ENCODE data around the gene TMCC3. TPM values are rescaled to one million over a fixed set of nuclear protein-coding genes. Genes with fewer than 3 reads are reported as not detected.
A peak's percentile ranks its signal among the peaks of the same experiment; 100 is the strongest.

The TMCC3 gene
- total RNA-seq, 4 donors from 2014 or later: 11.2 to 18.1 (median 16.4) TPM

- Histone ChIP-seq H3K4me3 (no peak overlapping the region), H3K4me1 (no peaks in the 10 kb centered on the region), H3K27ac (no peak overlapping the region), H3K36me3 (no peaks in the 10 kb centered on the region), H3K9me3 (no peaks in the 10 kb centered on the region), H3K27me3 (no peaks in the 10 kb centered on the region)
- DNase-seq (ENCODE audit: low spot score in 2 of 2): no peak
- TF ChIP-seq POLR2AphosphoS5 (IDR thresholded peaks at IDR 0.05) (no peak), CTCF (IDR thresholded peaks at IDR 0.05) (peak in 1 of 2 donors; percentile 47)
- 62% methylated on average over 16 of the region's 17 CpGs for WGBS
These were observed 104.2 kb downstream of the TMCC3 start for GRCh38 chr12:94545935-94546771.

- Histone ChIP-seq H3K27me3 (no peaks in the 10 kb centered on the region), H3K27ac (no peak overlapping the region), H3K4me1 (no peaks in the 10 kb centered on the region), H3K4me3 (no peak overlapping the region), H3K36me3 (no peaks in the 10 kb centered on the region), H3K9me3 (no peaks in the 10 kb centered on the region)
- TF ChIP-seq POLR2A (IDR thresholded peaks at IDR 0.05): no peak
- TF ChIP-seq CTCF (IDR thresholded peaks at IDR 0.05): no peak
- no peak for TF ChIP-seq POLR2AphosphoS5 (IDR thresholded peaks at IDR 0.05)
- no peak for TF ChIP-seq EP300 (IDR thresholded peaks at IDR 0.05)
- DNase-seq (ENCODE audit: low spot score in 2 of 2): no peak
- 87% methylated on average over 4 of the region's 4 CpGs for WGBS
These were observed 106.0 kb downstream of the TMCC3 start for GRCh38 chr12:94544355-94544754.

- no peaks in the 10 kb centered on the region for H3K4me1 ChIP-seq
These were observed 112.0 kb downstream of the TMCC3 start for GRCh38 chr12:94538318-94538717.

GRCh38 chr12:94536040-94536965 is 114.1 kb downstream of the TMCC3 start:
- Histone ChIP-seq H3K4me1 (peaks cover 9% of the 10 kb centered on the region), H3K36me3 (no peaks in the 10 kb centered on the region), H3K9me3 (no peaks in the 10 kb centered on the region), H3K27me3 (no peaks in the 10 kb centered on the region), H3K27ac (no peak overlapping the region), H3K4me3 (no peak overlapping the region)
- TF ChIP-seq CTCF (IDR thresholded peaks at IDR 0.05): no peak
- no peak for TF ChIP-seq EP300 (IDR thresholded peaks at IDR 0.05)
- no peak for TF ChIP-seq POLR2AphosphoS5 (IDR thresholded peaks at IDR 0.05)
- no peak for TF ChIP-seq POLR2A (IDR thresholded peaks at IDR 0.05)
- 92% methylated on average over 11 of the region's 11 CpGs for WGBS
- no peak for DNase-seq (ENCODE audit: low spot score in 2 of 2)

More at GRCh38 chr12:94538318-94538717, 112.0 kb downstream of the TMCC3 start:
- DNase-seq (ENCODE audit: low spot score in 2 of 2): no peak
- Histone ChIP-seq H3K27ac (no peak overlapping the region), H3K4me3 (no peak overlapping the region), H3K27me3 (no peaks in the 10 kb centered on the region), H3K9me3 (no peaks in the 10 kb centered on the region), H3K36me3 (no peaks in the 10 kb centered on the region)
- no peak for TF ChIP-seq POLR2AphosphoS5 (IDR thresholded peaks at IDR 0.05)
- TF ChIP-seq EP300 (IDR thresholded peaks at IDR 0.05): no peak
- no peak for TF ChIP-seq POLR2A (IDR thresholded peaks at IDR 0.05)
- no peak for TF ChIP-seq CTCF (IDR thresholded peaks at IDR 0.05)

- Histone ChIP-seq H3K9me3 (no peaks in the 10 kb centered on the region), H3K27ac (no peak overlapping the region), H3K4me3 (no peak overlapping the region), H3K36me3 (no peaks in the 10 kb centered on the region), H3K4me1 (peaks cover 9% of the 10 kb centered on the region), H3K27me3 (no peaks in the 10 kb centered on the region)
- DNase-seq (ENCODE audit: low spot score in 2 of 2): no peak
- no peak for TF ChIP-seq POLR2AphosphoS5 (IDR thresholded peaks at IDR 0.05)
- no peak for TF ChIP-seq EP300 (IDR thresholded peaks at IDR 0.05)
- TF ChIP-seq POLR2A (IDR thresholded peaks at IDR 0.05): no peak
- TF ChIP-seq CTCF (IDR thresholded peaks at IDR 0.05): no peak
- WGBS: 57% methylated on average over 7 of the region's 7 CpGs
These were observed 114.8 kb downstream of the TMCC3 start for GRCh38 chr12:94535510-94535921.

Data from suprapubic skin (tissue), 4 donors.